Muscle of back (tissue), 11 donors: ENCODE data around the gene TMEM121. TPM values are rescaled to one million over a fixed set of nuclear protein-coding genes. Genes with fewer than 3 reads are reported as not detected.
"Not testable (repeated sequence)": the region's sequence is repeated elsewhere in the genome, so short reads cannot be mapped to it uniquely, and the experiment has no call there.

ENCODE experiments used
- DNase-seq, 3 donors: peaks; one replicate each; pipeline versions ENCODE4 v3.0.0 to v3.0.0-alpha.2; 2013
- polyA plus RNA-seq, 10 donors: library from polyadenylated mRNA; unstranded; fragments of 120-200 nt; gene quantifications; one replicate each; pipeline ENCODE4 v1.2.1, GENCODE V29; 2013; ENCODE audit not compliant: insufficient read length in 10 of 10

TMEM121 gene
- polyA plus RNA-seq, 10 donors, result 1.0 to 3.7 (median 2.1) TPM

- DNase-seq, result not testable (repeated sequence)
Observed at GRCh38 chr14:105567164-105568103, 41.1 kb downstream of the TMEM121 start.

DNA sequence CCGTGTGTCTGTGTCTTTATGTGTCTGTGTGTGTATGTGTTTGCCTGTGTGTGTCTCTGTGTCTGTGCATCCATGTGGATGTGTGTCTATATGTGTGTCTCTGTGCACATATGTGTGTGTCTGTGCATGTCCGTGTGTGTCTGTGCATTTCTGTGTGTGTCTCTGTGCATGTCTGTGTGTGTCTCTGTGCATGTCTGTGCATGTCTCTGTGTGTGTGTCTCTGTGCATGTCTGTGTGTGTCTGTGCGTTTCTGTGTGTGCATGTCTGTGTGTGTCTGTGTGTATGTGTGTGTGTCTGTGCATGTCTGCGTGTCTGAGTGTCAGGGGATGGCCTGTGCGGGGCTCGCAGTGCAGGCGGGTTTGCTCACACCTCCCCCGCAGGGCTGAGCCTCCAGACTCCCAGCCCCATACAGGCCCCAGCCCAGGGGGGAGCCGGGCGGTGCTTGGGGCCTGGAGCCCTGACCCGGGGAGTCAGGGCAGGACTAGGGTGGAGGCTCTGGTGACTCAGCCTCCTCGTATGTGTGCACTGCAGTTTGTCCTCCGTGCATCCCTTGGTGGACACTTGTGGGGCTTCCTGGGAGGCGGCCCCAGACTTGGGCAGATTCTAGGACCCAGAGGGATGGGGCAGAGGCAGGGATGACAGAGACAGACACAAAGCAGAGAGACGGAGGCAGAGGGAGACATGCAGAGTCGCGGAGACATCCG is 41.9 kb downstream of the TMEM121 start:
- not testable (repeated sequence) for DNase-seq

DNA sequence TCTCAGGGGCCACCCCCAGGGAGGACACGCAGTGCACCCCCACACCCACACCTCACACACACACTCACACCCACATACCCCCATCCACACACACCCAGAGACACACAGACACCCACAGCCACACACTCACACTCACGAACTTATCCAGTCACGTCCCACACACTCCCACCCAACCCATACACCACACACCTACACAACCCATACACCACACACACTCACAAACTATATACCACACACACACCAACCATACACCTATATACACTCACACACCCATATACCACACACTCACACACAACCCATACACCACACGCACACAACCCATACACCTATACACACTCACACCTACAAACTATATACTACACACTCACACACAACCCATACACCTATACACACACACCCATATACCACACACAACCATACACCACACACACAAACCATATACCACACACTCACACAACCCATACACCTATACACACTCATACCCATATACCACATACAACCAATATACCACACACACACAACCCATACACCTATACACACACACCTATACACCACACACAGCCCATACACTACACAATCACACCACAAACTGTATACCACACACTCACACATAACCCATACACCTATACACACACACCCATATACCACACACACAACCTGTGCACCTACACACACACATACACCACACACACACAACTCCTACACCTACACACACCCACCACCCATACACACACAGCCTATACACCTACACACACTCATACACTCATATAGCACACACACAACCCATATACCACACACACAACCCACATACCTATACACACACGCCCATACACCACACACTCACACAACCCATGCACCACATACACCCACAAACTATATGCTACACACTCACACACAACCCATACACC is 42.7 kb downstream of the TMEM121 start:
- DNase-seq, result no peak

GRCh38 chr14:105570482-105570881 is 44.1 kb downstream of the TMEM121 start:
- DNase-seq, result no peak

DNA sequence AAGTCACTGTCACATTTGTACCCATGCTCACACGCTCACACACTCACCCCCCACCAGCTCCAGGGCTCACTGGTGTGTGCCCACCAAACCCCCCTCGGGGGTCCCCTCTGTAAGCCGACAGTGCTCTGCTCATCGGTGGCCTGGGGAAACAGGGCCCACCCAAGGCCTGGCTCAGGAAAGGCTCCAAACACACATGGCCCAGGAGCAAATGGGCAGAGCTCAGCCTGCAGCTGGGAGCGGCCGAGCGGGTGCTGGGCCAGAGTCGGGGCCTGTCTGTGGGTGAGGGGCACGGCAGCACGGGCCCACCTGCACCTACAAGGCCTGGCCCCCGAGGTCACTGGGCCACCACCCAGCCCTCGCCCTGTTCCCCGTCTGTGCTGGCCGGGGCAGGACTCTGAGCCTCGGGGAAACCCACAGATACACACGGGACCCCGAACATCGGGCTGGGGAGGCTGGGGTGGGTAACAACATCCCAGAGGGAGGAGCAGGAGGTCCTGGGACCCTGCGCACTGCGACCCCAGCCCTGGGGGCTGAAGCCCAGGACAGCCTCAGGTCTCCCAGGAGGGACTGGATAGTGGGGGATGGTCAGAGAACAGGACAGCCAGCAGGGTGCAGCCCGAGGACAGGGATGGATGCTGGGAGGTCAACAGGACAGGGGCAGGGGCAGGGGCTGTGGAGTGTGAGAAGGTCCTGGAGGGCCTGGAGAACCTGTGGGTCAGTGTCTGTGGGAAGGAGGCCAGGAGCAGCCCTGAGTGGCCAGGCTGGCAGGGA is 45.0 kb downstream of the TMEM121 start:
- DNase-seq, result not testable (repeated sequence)

- not testable (repeated sequence) for DNase-seq
Observed at GRCh38 chr14:105572063-105572462, 45.7 kb downstream of the TMEM121 start.

DNA sequence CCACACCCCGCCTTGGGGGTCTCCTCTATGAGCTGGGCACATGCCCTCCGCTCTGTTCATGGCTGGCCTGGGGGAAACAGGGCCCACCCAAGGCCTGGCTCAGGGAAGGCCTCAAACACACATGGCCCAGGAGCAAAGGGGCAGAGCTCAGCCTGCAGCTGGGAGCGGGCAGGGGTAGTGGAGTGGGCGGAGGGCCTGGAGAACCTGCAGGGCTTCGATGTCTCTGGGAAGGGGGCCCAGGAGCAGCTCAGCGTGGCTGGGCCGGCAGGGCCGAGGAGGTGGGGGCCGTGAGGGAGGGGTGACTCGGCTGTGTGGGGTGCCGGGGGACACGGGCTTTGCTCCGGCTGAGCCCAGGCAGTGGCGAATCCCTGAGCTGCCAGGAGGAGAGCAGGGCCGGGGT is 47.5 kb downstream of the TMEM121 start:
- not testable (repeated sequence) for DNase-seq

DNA sequence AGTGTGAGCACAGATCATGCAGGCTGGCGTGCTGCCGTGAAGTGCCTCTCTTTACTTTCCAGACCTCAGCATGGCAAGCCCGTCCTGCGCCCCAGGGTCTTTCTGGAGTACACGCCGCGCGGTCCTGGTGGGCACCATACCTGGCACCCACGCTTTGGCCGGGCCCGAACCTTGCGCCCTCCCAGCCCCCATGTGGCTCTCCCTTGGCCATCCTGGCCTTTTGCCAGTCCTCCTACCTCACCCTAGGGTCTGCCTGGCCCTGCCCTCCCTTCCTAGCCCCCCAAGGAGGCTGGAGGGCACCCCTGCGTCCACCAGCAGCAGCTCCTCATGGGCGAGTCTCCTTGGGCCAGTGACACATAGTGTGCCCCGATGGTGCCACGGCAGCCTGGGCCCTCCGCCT is 48.0 kb downstream of the TMEM121 start:
- not testable (repeated sequence) for DNase-seq

DNA sequence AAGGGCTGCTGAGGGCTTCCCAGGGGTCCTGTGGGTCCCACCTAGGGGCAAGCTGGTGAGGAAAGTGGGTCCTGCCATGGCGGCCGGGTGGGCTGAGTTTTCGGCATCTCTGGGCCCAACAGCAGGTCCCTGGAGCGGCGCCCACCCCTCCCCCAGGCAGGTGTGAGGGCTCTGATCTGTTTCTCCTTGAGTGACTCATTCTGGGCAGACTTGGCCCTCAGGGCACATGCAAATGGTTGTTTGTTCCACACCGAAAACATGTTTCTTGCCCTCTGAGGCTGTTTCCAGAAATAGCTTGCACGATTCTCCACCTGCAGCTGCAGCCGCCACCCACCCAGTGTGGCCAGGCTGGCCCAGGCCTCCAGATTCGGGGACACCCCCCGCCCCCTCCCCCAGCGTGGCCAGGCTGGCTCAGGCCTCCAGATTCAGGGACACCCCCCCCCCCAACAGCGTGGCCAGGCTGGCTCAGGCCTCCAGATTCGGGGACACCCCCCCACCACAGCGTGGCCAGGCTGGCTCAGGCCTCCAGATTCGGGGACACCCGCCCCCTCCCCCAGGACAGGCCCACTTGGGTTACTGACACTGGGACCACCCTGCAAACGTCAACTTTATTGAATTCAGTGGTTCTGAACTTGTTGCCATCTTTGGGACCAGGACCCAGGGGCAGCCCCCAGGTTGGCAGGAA is 48.8 kb downstream of the TMEM121 start:
- DNase-seq, result not testable (repeated sequence)

DNA sequence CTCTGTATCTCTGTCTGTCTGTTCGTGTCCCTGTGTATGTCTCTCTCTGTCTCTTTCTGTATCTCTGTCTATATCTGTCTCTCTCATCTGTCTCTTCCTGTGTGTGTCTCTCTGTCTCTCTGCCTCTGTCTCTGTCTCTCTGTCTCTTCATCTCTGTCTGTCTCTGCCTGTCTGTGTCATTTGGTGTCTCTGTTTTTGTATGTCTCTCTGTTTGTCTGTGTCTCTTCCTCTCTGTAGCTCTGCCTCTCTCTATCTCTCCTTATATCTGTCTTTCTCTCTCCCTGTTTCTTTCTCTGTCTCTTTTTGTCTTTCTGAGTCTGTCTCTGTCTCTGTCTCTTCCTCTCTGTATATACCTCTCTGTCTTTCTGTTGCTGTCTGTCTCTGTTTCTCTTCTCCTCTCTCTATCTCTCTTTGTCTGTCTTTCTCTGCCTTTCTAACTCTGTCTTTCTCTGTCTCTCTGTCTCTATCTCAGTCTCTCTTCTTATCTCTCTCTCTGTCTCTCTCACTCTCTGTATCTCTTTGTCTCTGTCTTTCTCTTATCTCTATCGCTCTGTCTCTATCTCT is 50.2 kb downstream of the TMEM121 start:
- DNase-seq, result no peak

DNA sequence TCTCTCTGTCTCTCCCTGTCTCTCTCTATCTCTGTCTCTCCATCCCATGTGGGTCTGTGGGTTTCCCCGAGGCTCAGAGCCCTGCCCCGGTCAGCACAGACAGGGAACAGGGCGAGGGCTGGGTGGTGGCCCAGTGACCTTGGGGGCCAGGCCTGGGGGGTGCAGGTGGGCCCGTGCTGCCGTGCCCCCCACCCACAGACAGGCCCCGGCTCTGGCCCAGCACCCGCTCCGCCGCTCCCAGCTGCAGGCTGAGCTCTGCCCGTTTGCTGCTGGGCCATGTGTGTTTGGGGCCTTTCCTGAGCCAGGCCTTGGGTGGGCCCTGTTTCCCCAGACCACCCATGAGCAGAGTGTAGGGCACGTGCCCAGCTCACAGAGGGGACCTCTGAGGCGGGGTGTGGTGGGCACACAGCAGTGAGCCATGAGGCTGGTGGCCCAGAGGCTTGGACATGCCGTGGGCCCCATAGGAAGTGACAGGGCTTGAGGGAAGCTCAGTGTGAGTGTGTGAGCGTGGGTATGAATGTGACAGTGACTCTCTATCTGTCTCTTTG is 51.0 kb downstream of the TMEM121 start:
- DNase-seq, result no peak

- DNase-seq, result no peak
Observed at GRCh38 chr14:105578070-105578469, 51.7 kb downstream of the TMEM121 start.

DNA sequence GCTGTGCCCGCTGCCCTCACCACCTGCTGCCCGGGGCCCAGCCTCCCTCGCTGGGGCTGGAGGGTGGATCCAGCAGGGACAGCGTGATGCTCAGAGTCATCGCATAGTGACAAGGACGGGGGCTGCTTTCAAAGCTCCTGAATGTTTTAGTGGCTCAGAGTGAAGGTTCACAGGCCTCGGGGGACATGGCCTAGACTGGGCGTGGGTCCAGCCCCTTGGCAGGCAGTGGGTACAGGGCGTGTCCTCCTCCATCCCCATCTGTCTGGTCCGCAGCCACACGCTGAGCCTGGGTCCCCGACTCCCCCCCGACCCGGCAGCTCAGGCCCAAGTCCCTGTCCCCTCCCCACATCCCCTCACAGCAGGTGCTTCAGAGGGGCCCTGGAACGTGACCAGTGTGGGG is 52.8 kb downstream of the TMEM121 start:
- DNase-seq, result not testable (repeated sequence)

Other genes with a start within 250 kb of the TMEM121 start
- gene BRF1, start 225.6 kb upstream of the TMEM121 start, polyA plus RNA-seq, result 10 to 100 TPM; 17.7 to 28.4 (median 24.8) TPM
- gene PACS2, start 211.8 kb upstream of the TMEM121 start, polyA plus RNA-seq, result 100 to 1,000 TPM in 1 of 10 donors, 10 to 100 TPM in 9; 68.7 to 112 (median 87.4) TPM
- 1 to 10 TPM in 6 of 10 donors, under 1 TPM in 4; 0.24 to 3.2 (median 1.1) TPM for gene TEX22, start 128.0 kb upstream of the TMEM121 start, polyA plus RNA-seq
- gene MTA1, start 106.8 kb upstream of the TMEM121 start, polyA plus RNA-seq, result 10 to 100 TPM; 53.6 to 88.0 (median 77.0) TPM
- gene CRIP2, start 51.8 kb upstream of the TMEM121 start, polyA plus RNA-seq, result 100 to 1,000 TPM; 168 to 264 (median 195) TPM
- gene CRIP1, start 39.7 kb upstream of the TMEM121 start, polyA plus RNA-seq, result 10 to 100 TPM; 27.5 to 85.2 (median 44.3) TPM
- gene TEDC1, start 35.3 kb upstream of the TMEM121 start, polyA plus RNA-seq, result 1 to 10 TPM; 3.4 to 8.7 (median 5.9) TPM